ENCODE data around the gene MLANA.

- TF ChIP-seq POLR2AphosphoS5 (IDR thresholded peaks at IDR 0.05) (no peak), POLR2A (IDR thresholded peaks at IDR 0.05) (no peak), EP300 (IDR thresholded peaks at IDR 0.05) (no peak)
- TF ChIP-seq, protein P1, sequence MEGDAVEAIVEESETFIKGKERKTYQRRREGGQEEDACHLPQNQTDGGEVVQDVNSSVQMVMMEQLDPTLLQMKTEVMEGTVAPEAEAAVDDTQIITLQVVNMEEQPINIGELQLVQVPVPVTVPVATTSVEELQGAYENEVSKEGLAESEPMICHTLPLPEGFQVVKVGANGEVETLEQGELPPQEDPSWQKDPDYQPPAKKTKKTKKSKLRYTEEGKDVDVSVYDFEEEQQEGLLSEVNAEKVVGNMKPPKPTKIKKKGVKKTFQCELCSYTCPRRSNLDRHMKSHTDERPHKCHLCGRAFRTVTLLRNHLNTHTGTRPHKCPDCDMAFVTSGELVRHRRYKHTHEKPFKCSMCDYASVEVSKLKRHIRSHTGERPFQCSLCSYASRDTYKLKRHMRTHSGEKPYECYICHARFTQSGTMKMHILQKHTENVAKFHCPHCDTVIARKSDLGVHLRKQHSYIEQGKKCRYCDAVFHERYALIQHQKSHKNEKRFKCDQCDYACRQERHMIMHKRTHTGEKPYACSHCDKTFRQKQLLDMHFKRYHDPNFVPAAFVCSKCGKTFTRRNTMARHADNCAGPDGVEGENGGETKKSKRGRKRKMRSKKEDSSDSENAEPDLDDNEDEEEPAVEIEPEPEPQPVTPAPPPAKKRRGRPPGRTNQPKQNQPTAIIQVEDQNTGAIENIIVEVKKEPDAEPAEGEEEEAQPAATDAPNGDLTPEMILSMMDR (IDR thresholded peaks at IDR 0.05): no peak
These were observed 18.9 kb upstream of the MLANA start for GRCh38 chr9:5871785-5872184.

All from gastroesophageal sphincter (tissue), 3 donors.